ENCODE data around the gene CRISP1. TPM values are rescaled to one million over a fixed set of nuclear protein-coding genes. Genes with fewer than 3 reads are reported as not detected.
"Not testable (repeated sequence)": the region's sequence is repeated elsewhere in the genome, so short reads cannot be mapped to it uniquely, and the experiment has no call there.

CRISP1 gene, protein sequence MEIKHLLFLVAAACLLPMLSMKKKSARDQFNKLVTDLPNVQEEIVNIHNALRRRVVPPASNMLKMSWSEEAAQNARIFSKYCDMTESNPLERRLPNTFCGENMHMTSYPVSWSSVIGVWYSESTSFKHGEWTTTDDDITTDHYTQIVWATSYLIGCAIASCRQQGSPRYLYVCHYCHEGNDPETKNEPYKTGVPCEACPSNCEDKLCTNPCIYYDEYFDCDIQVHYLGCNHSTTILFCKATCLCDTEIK
- not detected for polyA plus RNA-seq (ENCODE audit: insufficient read length in 12 of 12)
- long read RNA-seq, donor 1 = 0 reads
- long read RNA-seq, donor 2 = 0 reads
- long read RNA-seq, donor 3 = 0 reads
- long read RNA-seq, donor 4 = 0 reads
- long read RNA-seq, donor 5 = 0 reads
- long read RNA-seq, donor 6 = 0 reads
- long read RNA-seq, donor 7 = 0 reads
- long read RNA-seq, donor 8 = 0 reads
- long read RNA-seq, donor 9 = 0 reads
- long read RNA-seq, donor 10 = 0 reads
- long read RNA-seq, donor 11 = 0 reads

DNA sequence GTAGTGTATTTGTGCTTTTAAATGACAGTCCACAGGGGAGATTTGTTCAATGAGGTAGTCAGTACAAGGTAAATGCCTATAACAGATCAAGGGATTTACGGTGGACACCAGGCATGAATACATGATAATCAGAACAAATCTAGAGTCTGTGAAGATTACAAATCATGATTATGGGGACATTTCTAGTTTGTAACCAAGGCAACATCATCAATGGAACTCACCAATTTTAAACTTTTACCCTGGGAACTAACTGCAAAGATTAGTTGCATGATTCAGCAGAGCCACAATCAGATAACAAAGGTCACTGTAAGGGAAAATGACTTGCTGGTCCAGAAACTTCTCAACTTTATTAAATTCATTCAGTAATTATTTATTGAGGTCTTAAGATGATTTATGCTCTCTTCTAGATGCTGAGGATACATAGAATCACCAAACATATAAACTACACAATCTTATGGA lies at the start of gene CRISP1:
Gene CRISP1 (minus strand): TSS at position 51 of the 459 bp plus-strand sequence. CDS start 9,135 bp downstream, outside the sequence.
- no peak for DNase-seq

DNA sequence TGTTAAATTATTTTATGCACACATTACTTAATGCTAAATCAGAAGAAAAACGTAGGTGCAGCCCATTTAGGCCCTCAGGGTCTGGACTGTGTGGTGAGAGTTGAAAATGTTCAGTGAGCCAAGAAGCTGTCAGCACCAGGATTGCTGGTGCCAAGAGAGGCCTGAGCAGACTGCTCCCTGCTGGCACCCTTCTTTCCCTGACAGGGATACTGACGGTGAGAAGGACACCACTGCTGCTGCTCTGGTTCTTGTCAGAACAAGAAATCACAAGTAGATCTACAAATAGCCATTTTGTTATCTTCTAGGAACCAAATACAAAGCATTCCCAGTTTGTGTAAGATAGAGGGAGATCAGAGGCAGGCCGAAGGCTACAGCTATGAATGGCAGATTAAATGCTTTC lies 48.7 kb upstream of the CRISP1 start:
- peak; percentile 21 for DNase-seq

DNA sequence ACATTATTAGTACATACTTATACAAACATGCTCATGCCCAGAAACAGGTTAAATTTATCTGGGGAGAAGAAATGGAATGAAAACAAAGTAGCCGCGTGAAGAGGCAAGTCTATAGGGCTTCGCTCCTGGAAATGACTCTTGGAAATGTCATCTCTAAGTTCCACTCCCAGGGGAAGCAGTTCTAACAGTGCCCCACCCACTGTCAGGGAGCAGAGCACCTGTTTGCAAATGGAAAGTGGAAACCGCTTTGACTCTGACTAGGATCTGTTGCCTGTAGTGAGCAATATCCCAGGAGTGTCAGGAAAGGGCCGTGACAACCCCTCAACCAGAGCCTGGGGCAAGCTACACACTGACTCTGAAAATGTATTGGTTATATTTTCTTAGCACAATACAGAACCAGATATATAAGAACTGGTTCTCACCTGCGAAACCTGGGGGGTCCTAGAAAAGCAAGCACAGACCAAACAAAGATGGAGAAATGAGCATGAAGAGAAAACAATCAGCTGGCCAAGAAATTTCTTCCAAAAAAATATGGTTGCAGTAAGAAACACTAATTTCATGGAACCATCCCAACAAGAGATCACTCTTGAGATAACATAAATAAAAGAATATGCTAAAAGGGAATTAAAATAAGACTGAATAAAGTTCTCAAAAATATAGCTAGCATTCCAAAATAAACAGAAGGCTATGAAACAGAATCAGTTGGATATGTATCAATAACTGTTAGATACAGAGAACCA lies 47.5 kb upstream of the CRISP1 start:
- no peak for DNase-seq

DNA sequence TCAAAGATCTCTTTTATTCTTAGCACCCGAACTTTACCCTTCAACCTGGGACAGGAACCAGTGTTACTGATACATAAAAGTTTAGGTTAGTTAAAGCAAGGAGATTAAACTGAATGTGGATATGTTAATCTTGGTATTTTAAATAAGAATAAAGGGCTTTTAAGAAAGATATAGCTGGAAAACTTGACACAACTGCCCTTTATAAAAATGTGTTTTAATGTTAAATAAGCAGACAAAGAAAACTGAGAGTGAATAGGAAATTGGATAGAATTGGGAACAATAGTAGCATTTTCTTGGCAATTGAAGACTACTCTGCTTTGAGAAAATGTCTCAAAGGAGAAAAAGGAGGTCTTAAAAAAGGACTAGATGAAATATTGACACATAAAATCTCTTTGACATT lies 45.9 kb upstream of the CRISP1 start:
- no peak for DNase-seq

DNA sequence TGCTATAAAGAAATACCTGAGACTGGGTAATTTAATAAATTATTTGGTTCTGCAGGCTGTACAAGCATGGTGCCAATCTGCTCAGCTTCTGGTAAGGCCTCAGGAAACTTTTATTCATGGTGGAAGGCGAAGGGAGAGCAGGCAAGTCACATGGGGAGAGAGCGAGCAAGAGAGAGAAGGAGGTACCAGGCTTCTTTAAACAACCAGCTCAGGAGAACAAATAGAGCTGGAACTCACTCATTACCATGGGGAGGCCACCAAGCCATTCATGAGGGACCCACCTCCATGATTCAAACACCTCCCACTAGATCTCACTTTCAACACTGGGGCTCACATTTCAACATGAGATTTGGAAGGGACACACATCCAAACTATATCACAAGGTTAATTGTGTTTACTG lies 44.9 kb upstream of the CRISP1 start:
- no peak for DNase-seq

DNA sequence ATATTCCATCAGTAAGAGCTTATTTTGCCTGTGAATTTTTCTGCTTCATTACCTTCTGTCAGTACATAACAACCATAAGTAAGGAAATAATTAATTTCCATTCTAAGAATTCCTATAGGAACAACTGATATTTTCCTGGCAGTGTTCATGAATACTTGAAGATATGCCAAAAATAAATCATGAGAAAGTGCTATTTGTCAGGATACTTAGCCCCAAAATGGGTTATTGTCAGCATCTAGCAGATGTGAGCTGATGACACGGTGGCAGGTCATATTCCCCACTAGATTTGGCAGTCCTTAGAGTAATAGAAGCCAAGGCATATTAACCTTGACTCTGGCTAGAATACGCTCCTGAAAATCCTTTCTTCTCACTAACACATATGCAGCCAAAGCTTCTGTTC lies 43.2 kb upstream of the CRISP1 start:
- DNase-seq = peak; percentile 38

DNA sequence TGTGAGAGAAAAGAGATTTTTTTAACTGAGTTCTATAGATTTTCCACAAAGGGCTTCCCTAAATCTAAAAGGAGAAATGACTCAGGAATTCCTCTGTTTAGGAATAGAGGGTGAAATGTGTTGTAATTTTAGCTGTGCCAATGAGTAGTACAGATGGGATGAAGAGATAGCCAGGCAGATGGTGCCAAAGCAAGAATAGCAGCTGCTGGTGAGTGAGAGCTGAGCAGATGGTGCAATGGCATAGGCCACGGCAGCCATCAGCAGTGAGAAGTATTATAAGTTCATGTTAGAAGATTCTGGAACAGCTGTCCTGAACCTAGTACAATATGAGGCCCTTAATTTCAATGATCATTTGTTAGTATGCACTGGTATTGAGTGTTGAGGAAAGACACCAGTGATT lies 40.2 kb upstream of the CRISP1 start:
- peak; percentile 40 for DNase-seq

DNA sequence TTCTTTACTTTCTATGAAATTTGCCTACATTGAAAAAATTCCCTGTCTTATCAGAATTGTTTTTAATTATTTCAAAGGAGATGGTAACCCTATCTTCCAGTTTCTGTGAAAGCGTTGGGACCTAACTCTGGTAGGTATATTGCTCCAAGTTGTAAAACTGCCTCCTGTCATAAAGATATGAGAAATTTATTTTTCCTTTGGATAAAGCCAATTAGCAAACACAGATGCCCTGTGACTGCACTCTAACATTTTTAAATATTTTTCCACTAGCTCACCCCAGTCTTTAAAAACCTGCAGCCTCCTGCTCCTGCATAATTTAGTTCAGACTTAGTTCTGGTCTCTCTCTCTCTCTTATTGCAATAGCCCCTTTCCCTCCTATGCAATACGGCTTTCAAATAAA lies 39.0 kb upstream of the CRISP1 start:
- no peak for DNase-seq

DNA sequence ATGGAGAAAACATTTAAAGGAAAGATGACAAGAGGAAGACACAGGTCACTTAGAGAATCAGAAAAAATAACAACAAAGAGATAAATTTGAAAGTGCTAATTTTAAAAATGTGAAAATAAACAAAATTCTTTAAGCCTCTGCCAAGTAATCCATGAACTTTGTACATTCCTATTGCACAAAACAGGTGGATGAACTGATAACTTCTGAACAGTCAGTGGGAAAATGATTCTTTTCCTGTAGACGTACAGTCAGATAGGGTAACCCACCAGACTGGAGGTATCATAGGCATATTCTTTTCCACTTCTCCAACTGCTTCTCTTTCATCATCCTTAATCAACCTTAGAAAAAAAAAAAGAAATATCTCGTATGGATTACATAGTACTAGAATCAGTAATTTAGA lies 36.5 kb upstream of the CRISP1 start:
- no peak for DNase-seq

DNA sequence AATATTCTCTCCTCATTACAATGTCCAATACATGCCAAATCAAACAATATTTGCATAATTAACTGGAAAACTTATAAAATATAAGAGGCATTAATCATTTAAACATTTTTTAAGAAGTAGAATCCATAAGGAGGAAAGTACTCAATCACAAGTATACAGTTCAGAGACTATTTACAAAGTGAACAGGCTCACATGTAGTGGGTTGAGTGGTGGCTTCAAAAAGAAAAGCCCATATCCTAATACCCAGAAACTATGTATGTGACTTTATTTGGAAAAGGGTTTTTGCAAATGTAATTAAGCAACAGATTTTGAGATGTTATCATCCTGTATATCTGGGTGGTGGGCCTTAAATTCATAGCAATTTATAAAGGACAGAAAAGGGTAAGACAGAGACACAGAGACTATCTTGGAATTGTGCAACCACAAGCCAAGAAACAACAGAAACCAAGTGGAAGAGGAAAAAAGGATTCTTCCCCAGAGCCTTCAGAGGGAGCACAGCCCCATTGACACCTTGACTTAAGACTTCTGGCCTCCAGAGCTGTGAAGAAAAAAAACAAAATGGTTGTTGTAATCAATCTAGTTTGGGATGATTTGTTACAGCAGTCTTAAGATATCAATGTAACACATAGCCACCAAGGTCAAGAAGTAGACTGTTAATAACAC lies 32.7 kb upstream of the CRISP1 start:
- DNase-seq = no peak

DNA sequence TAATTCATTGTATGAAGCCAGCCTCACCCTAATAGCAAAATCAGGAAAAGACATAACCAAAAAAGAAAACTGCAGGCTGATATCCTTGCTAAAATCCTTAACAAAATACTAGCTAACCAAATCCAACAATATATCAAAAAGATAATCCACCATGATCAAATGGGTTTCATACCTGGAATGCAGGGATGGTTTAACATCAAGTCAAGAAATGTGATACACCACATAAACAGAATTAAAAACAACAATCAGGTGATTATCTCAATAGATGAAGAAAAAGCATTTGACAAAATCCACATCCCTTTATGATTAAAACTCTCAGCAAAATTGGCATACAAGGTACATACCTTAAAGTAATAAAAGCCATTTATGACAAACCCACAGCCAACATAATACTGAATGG lies 29.2 kb upstream of the CRISP1 start:
- not testable (repeated sequence) for DNase-seq

DNA sequence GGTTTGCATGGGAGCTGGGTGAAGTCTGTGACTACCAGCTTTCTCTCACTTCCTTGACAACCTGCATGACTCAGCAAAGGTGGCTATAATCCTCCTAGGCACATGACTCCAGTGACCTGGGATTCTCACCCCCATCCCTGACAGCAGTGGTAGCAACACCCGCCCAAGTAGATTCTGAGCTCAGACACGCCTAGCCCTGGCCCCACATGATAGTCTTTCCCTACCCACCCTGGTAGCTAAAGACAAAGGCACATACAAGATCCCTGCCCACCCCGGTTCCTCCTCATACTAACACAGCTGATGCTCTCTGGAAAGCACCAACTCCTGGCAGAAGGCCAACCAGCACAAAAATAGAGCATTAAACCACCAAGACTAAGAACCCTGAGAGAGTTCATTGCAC lies 25.9 kb upstream of the CRISP1 start:
- DNase-seq = no peak

DNA sequence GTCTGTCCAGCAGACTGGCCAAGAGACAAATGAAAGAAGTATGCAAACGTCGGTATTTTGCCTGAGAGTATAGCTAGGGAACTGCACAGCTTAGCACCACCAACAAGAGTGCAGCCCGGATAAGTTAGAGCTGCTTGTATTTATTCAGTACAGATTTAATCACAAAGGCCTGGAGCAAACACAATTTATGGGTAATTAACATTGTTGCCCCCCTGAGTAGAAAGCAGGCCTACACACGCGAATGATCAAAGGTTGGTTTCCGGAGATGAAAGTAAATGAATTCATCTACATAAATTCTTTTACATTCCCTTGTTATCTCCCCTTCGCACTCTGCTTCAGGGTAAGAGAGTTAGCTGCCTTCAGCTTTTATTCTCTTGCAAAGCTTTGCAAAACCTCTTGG lies 24.7 kb upstream of the CRISP1 start:
- no peak for DNase-seq

DNA sequence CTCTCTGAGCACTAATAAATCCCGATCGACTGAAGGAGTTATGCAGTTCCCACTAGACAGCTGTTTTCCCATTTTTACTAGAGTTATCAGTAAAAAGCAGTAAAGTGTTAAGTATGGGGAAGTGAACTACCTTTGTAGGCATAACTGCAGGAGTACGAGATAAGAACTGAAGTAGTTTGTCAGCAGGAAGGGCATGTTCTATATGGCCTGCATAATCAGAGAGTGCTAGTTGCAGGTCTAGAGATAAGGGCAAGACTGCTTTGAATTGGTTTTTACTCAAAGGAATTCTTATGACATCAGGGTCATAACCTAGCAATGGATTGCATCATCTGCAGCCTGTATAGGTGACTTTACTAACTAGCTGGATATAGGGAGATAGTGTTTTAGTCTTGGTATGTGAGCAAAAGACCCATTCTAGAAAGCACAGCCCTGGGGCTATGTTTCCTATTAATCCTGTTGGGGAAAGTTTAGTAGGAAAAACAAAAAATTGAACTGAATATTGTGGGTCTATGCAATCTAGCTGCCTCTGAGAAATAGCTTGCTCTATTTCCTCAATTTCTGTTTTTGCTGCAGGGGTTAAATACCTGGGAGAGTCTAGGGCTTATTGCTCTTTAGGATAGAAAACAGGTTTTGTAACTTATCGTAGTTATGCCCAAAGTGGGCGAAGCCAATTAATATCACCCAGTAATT lies 22.6 kb upstream of the CRISP1 start:
- DNase-seq = no peak

DNA sequence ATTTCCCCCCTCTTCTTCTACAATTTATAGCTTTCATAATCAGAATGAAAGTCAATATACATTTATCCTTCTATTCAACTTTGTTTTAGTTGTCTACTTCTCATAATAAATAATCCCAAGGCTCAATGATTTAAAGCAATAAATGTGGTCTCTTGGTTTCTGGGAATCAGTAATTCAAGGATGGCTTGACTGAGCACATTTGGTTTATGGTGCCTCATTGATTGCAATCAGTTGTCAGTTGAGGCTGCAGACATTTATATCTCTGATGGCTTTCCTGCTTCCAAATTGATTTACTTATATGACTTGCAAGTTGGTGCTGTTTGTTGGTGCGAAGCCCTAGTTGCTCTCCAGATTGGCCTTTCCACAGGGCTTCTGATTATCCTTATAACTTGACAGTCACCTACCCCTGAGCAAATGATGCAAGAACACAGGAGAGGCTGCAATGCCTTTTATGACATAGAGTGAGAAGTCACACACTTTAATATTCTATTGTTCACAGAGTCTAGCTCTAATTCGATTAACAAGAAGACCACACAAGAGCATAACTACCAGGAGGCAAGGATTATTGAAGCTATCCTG lies 2.7 kb upstream of the CRISP1 start:
- no peak for DNase-seq

DNA sequence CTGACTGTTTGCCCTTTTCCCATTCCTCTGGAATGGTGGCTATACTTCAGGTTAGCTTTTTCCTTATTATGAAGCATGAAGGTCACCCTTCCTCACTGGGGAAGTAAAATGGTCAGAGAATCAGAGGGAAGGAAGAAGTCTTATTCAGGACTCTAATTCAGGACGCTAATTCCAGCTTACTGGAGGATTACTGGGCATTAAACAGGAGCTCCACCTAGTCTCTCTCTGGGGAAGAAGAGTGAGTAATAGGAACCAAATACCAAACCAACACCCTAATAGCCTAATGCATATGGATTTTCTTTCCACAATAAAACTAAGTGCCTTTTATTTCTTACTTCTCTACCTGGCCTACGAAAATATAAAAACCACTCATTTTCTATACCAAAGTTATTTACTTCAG lies 10.1 kb downstream of the CRISP1 start:
- DNase-seq = no peak

DNA sequence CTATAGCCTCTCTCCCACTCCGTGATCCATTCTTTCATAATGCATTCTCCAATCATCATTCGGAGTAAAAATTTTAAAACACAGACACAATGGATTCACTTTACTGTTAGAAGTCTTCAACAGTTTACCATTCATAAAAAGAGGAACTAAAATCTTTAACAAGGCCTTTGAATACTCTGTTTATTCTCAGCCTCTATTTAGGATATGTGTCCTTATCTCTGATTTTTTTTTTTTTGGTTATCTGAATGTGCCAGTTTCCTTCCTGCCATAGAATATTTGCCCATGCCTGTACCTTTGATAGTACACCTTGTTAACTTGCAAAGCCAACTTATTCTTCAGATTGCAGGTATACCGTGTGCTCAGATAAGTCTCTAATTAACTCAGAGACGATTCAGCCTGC lies 11.1 kb downstream of the CRISP1 start:
- DNase-seq = no peak

DNA sequence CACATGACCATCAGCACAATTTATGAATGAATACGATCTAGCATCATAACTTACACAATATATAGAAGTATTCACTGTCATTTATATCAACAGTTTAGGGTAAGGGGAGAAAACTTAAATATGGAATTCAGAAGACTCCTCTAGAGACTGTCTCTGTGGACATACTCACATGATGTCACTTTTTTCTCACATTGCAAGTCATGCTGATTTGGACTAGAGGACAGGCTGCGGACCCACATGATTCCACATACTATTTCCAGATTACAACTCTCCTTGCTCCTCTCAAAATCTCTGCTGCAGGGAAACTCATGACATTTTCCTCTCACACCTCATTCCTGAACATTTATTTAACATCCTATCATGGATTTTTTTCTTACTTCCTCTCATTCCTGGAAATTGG lies 13.4 kb downstream of the CRISP1 start:
- DNase-seq = no peak

DNA sequence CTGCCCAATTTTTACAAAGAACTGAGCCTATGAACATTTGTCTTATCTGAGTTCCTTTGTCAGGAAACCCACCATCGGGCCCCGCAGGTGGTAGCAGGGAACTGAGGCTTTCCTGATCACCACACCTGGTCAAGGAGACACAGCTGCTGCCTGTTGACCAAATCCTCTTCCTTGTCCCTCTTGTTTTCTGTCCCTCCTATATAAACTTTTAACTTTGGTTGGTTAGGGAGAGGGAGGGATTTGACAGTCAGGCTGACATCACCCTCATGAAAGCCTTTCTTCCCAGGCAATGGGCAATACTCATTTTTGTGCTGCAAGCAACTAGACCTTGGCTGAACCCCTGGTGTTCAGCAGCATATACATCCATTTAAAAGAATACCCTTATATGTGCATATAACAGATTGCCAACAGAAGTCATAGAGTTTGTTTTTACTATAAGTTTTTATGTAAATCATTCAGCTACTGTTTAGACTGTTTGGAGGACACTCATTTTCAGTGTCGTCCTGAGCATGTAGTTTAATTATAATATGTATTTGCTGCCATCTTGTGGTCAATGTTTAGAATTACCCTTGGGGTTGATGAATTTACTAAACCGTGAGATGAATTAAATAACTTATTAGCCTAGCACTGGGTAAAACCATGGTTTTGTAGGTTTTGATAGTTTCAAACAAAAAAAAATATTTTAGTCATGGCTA lies 17.0 kb downstream of the CRISP1 start:
- DNase-seq = peak; percentile 23

DNA sequence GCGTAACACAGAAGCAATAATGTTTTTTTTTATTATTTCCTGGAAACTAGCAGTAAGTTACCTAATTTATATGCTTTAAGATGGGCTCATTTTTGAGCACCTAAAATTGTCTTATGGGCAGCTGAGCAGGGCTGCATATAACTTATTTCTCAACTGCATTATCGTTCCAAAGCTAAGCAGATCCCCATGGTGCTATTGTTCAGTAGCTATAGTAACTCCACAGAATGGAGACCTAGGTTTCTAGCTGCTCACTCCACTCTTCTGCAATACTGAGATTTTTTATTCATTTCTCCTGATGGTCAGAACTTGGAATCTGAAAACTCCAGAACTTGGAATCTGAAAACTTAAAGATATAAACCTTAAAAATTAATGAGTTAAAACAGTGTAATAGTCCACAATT lies 18.7 kb downstream of the CRISP1 start:
- DNase-seq = no peak

DNA sequence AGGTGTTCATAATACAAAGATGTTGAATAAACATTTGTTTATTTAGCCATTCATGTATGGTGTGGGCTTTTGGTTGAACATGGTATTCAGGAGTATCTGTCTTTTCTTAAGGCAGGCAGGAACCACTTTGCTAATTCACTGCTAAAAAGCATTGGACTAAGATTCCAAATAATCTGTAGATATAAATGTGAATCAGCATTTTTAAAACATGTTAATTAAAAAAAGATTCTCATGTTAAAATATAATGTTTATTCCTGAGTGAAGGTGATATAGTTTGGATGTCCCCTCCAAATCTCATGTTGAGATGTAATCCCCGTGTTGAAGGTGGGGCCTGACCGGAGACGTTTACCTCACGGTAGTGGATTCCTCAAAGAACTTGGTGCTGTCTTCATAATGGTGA lies 19.3 kb downstream of the CRISP1 start:
- no peak for DNase-seq
